AG04449 (cell line): ENCODE data around the gene ZNF280D.

Experiments
- CTCF ChIA-PET: fragments of 350-600 bp; formaldehyde crosslinking; extraction: SDS; loops from one replicate; lab custom pipeline; 2021; ENCODE audit warnings: antibody characterized with exemption; lab: Yijun Ruan, JAX
- POLR2A ChIA-PET: fragments of 400-600, 350-600 bp; formaldehyde crosslinking; extraction: SDS; loops from one replicate; lab custom pipeline; 2020; ENCODE audit warnings: antibody characterized with exemption, inconsistent platforms; lab: Yijun Ruan, JAX
- DNase-seq: peaks from one replicate; pipeline ENCODE4 v3.0.0-alpha.2; 2010; ENCODE audit warnings: low read depth, low spot score
- H3K4me3 ChIP-seq: 2 replicates; pipeline ENCODE4 v1.5.1; 2011; ENCODE audit warnings: low read depth, mild to moderate bottlenecking, control low read depth, low read length
- CTCF ChIP-seq: IDR thresholded peaks from one replicate; pipeline ENCODE4 v1.5.1; 2011; ENCODE audit warnings: mild to moderate bottlenecking, moderate library complexity, low read length, control low read depth, inconsistent platforms; ENCODE audit not compliant: insufficient read depth; ENCODE audit errors: missing control alignments

Gene ZNF280D

GRCh38 chr15:56582785-56583184 lies 150.5 kb downstream of the ZNF280D start:
- DNase-seq = no peak
- ChIA-PET CTCF (no interaction called here), POLR2A (no interaction called here)
- H3K4me3 ChIP-seq = no peak overlapping the region
- no peak for TF ChIP-seq CTCF
